Measurements from ENCODE around the gene CACNG1. TPM values are rescaled to one million over a fixed set of nuclear protein-coding genes. Genes with fewer than 3 reads are reported as not detected.

Gene CACNG1
- total RNA-seq, 4 donors from 2014 or later: not detected

- Histone ChIP-seq H3K9me3 (no peaks in the 10 kb centered on the region), H3K4me3 (no peak overlapping the region), H3K27me3 (no peaks in the 10 kb centered on the region), H3K4me1 (no peaks in the 10 kb centered on the region), H3K36me3 (no peaks in the 10 kb centered on the region), H3K27ac (no peak overlapping the region)
- TF ChIP-seq CTCF (IDR thresholded peaks at IDR 0.05): no peak
- no peak for TF ChIP-seq POLR2A (IDR thresholded peaks at IDR 0.05)
- intact Hi-C loops (cut with DNase I; ENCODE audit: low total_unique reads): no loop called here
- DNase-seq: no peak
Observed at GRCh38 chr17:67004181-67004580, 40.2 kb upstream of the CACNG1 start.

- no peak for DNase-seq
- H3K4me1 ChIP-seq: no peaks in the 10 kb centered on the region
- intact Hi-C loops (cut with DNase I; ENCODE audit: low total_unique reads): no loop called here
- no peaks in the 10 kb centered on the region for H3K36me3 ChIP-seq
- no peak for TF ChIP-seq CTCF (IDR thresholded peaks at IDR 0.05)
- no peak for TF ChIP-seq POLR2A (IDR thresholded peaks at IDR 0.05)
- H3K4me3 ChIP-seq: no peak overlapping the region
- no peak overlapping the region for H3K27ac ChIP-seq
- H3K27me3 ChIP-seq: no peaks in the 10 kb centered on the region
- H3K9me3 ChIP-seq: no peaks in the 10 kb centered on the region
Observed at GRCh38 chr17:67007266-67007665, 37.1 kb upstream of the CACNG1 start.

GRCh38 chr17:67008101-67008500, 36.3 kb upstream of the CACNG1 start:
- no peak for TF ChIP-seq CTCF (IDR thresholded peaks at IDR 0.05)
- TF ChIP-seq POLR2A (IDR thresholded peaks at IDR 0.05): no peak
- H3K9me3 ChIP-seq: no peaks in the 10 kb centered on the region
- no peaks in the 10 kb centered on the region for H3K36me3 ChIP-seq
- H3K4me3 ChIP-seq: no peak overlapping the region
- intact Hi-C loops (cut with DNase I; ENCODE audit: low total_unique reads): no loop called here
- H3K27ac ChIP-seq: no peak overlapping the region
- DNase-seq: no peak
- no peaks in the 10 kb centered on the region for H3K4me1 ChIP-seq
- no peaks in the 10 kb centered on the region for H3K27me3 ChIP-seq

GRCh38 chr17:67011527-67012175, 32.7 kb upstream of the CACNG1 start:
- no peak overlapping the region for H3K27ac ChIP-seq
- H3K9me3 ChIP-seq: no peaks in the 10 kb centered on the region
- no peak overlapping the region for H3K4me3 ChIP-seq
- no peaks in the 10 kb centered on the region for H3K4me1 ChIP-seq
- DNase-seq: no peak
- no peak for TF ChIP-seq CTCF (IDR thresholded peaks at IDR 0.05)
- no peak for TF ChIP-seq POLR2A (IDR thresholded peaks at IDR 0.05)
- intact Hi-C loops (cut with DNase I; ENCODE audit: low total_unique reads): no loop called here
- no peaks in the 10 kb centered on the region for H3K27me3 ChIP-seq
- H3K36me3 ChIP-seq: no peaks in the 10 kb centered on the region

GRCh38 chr17:67013891-67014290, 30.5 kb upstream of the CACNG1 start:
- Histone ChIP-seq H3K27me3 (no peaks in the 10 kb centered on the region), H3K27ac (no peak overlapping the region), H3K36me3 (no peaks in the 10 kb centered on the region), H3K9me3 (no peaks in the 10 kb centered on the region), H3K4me3 (no peak overlapping the region), H3K4me1 (no peaks in the 10 kb centered on the region)
- intact Hi-C loops (cut with DNase I; ENCODE audit: low total_unique reads): no loop called here
- no peak for DNase-seq
- TF ChIP-seq POLR2A (IDR thresholded peaks at IDR 0.05) (no peak), CTCF (IDR thresholded peaks at IDR 0.05) (no peak)
